Measurements from ENCODE around the gene ANXA8L1.
"Not testable (repeated sequence)": the region's sequence is repeated elsewhere in the genome, so short reads cannot be mapped to it uniquely, and the experiment has no call there.

Gene ANXA8L1

GRCh38 chr10:46374410-46374809, 1.2 kb upstream of the ANXA8L1 start:
- H3K4me3 ChIP-seq (ENCODE audit: low read depth, low read length); H3K27ac ChIP-seq (ENCODE audit: low read depth, low read length); H3K36me3 ChIP-seq (ENCODE audit: insufficient read depth, low read length); H3K79me2 ChIP-seq (ENCODE audit: control insufficient read depth, insufficient read depth, low read length, unreplicated experiment); H3K4me1 ChIP-seq (ENCODE audit: control insufficient read depth, insufficient read depth, low read length, unreplicated experiment); H2AFZ ChIP-seq (ENCODE audit: low read length, unreplicated experiment); H3K27me3 ChIP-seq (ENCODE audit: insufficient read depth, low read length): not testable (repeated sequence)

GRCh38 chr10:46377022-46377421, 1.4 kb downstream of the ANXA8L1 start:
- H3K36me3 ChIP-seq (ENCODE audit: insufficient read depth, low read length); H3K4me1 ChIP-seq (ENCODE audit: control insufficient read depth, insufficient read depth, low read length, unreplicated experiment); H3K4me3 ChIP-seq (ENCODE audit: low read depth, low read length); H2AFZ ChIP-seq (ENCODE audit: low read length, unreplicated experiment); H3K79me2 ChIP-seq (ENCODE audit: control insufficient read depth, insufficient read depth, low read length, unreplicated experiment); H3K27ac ChIP-seq (ENCODE audit: low read depth, low read length); H3K27me3 ChIP-seq (ENCODE audit: insufficient read depth, low read length): not testable (repeated sequence)

DNA sequence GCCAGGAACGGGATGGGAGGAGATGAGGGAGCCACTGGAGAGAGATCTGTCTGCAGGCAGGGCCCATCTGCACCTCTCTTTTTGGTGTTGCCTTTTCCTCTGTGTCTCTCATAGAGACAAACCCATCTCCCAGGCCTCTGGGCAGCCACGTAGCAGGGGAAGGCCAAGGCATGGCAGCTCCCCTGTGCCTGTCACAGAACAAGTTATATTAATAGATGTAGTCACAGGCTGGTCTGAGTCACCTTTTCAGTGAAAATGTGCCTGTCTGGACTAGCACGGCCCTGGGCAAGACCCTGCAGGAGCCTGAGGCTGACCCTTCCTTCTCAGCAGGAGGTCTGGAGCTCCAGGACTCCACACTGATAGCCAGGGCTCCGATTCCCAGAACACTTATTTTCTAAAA, 2.1 kb downstream of the ANXA8L1 start:
- not testable (repeated sequence) for H3K4me3 ChIP-seq (ENCODE audit: low read depth, low read length); H3K79me2 ChIP-seq (ENCODE audit: control insufficient read depth, insufficient read depth, low read length, unreplicated experiment); H3K27ac ChIP-seq (ENCODE audit: low read depth, low read length); H2AFZ ChIP-seq (ENCODE audit: low read length, unreplicated experiment); H3K4me1 ChIP-seq (ENCODE audit: control insufficient read depth, insufficient read depth, low read length, unreplicated experiment); H3K36me3 ChIP-seq (ENCODE audit: insufficient read depth, low read length); H3K27me3 ChIP-seq (ENCODE audit: insufficient read depth, low read length)

- H3K79me2 ChIP-seq (ENCODE audit: control insufficient read depth, insufficient read depth, low read length, unreplicated experiment); H2AFZ ChIP-seq (ENCODE audit: low read length, unreplicated experiment); H3K27me3 ChIP-seq (ENCODE audit: insufficient read depth, low read length); H3K36me3 ChIP-seq (ENCODE audit: insufficient read depth, low read length); H3K4me3 ChIP-seq (ENCODE audit: low read depth, low read length); H3K27ac ChIP-seq (ENCODE audit: low read depth, low read length); H3K4me1 ChIP-seq (ENCODE audit: control insufficient read depth, insufficient read depth, low read length, unreplicated experiment): not testable (repeated sequence)
Observed at GRCh38 chr10:46378108-46378507, 2.5 kb downstream of the ANXA8L1 start.

DNA sequence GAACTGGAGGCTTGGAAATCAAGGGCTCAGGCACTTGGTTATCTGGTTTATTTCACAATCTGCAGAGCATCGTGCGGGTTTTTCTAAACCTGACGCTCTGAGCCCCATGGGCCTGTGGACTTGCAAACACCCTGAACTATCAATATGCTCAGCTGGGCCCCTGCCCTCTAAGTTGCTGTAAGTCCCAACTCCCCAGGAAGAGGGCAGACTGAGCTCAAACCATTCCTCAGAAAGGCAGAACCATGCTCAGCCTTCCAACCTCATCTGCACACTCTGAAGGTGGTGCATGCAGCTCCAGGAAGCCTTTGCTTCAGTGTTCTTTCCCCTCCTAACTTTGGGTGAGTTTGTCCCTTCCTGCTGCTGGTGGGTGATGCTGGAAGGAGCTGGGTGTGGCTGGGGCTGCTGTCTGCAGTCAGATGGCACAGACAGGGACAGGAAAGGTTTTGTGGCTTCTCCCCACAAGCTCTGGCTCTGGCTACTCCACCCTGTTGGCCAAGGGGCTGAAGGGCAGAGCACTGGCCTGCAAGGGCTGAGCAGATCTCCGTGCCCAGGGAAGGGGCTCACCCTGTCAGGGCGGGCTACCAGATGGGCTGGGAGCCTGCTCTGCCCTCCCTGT, 3.8 kb downstream of the ANXA8L1 start:
- not testable (repeated sequence) for H3K4me1 ChIP-seq (ENCODE audit: control insufficient read depth, insufficient read depth, low read length, unreplicated experiment); H3K4me3 ChIP-seq (ENCODE audit: low read depth, low read length); H3K79me2 ChIP-seq (ENCODE audit: control insufficient read depth, insufficient read depth, low read length, unreplicated experiment); H3K36me3 ChIP-seq (ENCODE audit: insufficient read depth, low read length); H3K27me3 ChIP-seq (ENCODE audit: insufficient read depth, low read length); H2AFZ ChIP-seq (ENCODE audit: low read length, unreplicated experiment); H3K27ac ChIP-seq (ENCODE audit: low read depth, low read length)

DNA sequence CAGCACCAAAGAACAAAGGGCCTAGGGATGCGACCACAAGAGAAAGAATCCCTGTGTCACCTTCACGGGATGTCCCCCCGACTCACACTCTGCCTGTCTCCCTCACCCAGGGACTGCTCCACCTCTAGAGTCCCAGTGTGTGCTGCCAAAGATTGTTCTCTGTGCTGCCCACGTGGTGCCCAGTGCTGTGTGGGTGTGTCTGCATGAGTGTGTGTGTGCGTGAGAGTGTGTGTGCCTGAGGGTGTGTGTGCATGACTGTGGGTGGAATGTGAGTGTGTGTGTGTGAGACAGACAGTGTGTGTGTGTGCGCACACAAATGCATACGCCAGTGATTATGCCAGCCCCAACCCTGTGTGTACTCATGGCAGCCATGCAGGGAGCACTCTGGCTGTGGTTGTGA, 10.3 kb downstream of the ANXA8L1 start:
- H3K27me3 ChIP-seq (ENCODE audit: insufficient read depth, low read length); H3K79me2 ChIP-seq (ENCODE audit: control insufficient read depth, insufficient read depth, low read length, unreplicated experiment); H3K4me3 ChIP-seq (ENCODE audit: low read depth, low read length); H2AFZ ChIP-seq (ENCODE audit: low read length, unreplicated experiment); H3K4me1 ChIP-seq (ENCODE audit: control insufficient read depth, insufficient read depth, low read length, unreplicated experiment); H3K27ac ChIP-seq (ENCODE audit: low read depth, low read length); H3K36me3 ChIP-seq (ENCODE audit: insufficient read depth, low read length): not testable (repeated sequence)

- H3K4me3 ChIP-seq (ENCODE audit: low read depth, low read length); H3K79me2 ChIP-seq (ENCODE audit: control insufficient read depth, insufficient read depth, low read length, unreplicated experiment); H3K36me3 ChIP-seq (ENCODE audit: insufficient read depth, low read length); H3K27ac ChIP-seq (ENCODE audit: low read depth, low read length); H3K27me3 ChIP-seq (ENCODE audit: insufficient read depth, low read length); H3K4me1 ChIP-seq (ENCODE audit: control insufficient read depth, insufficient read depth, low read length, unreplicated experiment); H2AFZ ChIP-seq (ENCODE audit: low read length, unreplicated experiment): not testable (repeated sequence)
Observed at GRCh38 chr10:46386694-46387093, 11.1 kb downstream of the ANXA8L1 start.

GRCh38 chr10:46387309-46387902, 11.8 kb downstream of the ANXA8L1 start:
- H3K4me1 ChIP-seq (ENCODE audit: control insufficient read depth, insufficient read depth, low read length, unreplicated experiment); H3K27me3 ChIP-seq (ENCODE audit: insufficient read depth, low read length); H3K27ac ChIP-seq (ENCODE audit: low read depth, low read length); H3K36me3 ChIP-seq (ENCODE audit: insufficient read depth, low read length); H3K4me3 ChIP-seq (ENCODE audit: low read depth, low read length); H3K79me2 ChIP-seq (ENCODE audit: control insufficient read depth, insufficient read depth, low read length, unreplicated experiment); H2AFZ ChIP-seq (ENCODE audit: low read length, unreplicated experiment): not testable (repeated sequence)

GRCh38 chr10:46391422-46391821, 15.8 kb downstream of the ANXA8L1 start:
- H3K4me3 ChIP-seq (ENCODE audit: low read depth, low read length); H3K4me1 ChIP-seq (ENCODE audit: control insufficient read depth, insufficient read depth, low read length, unreplicated experiment); H3K79me2 ChIP-seq (ENCODE audit: control insufficient read depth, insufficient read depth, low read length, unreplicated experiment); H3K27ac ChIP-seq (ENCODE audit: low read depth, low read length); H3K36me3 ChIP-seq (ENCODE audit: insufficient read depth, low read length); H2AFZ ChIP-seq (ENCODE audit: low read length, unreplicated experiment); H3K27me3 ChIP-seq (ENCODE audit: insufficient read depth, low read length): not testable (repeated sequence)

- not testable (repeated sequence) for H3K27ac ChIP-seq (ENCODE audit: low read depth, low read length); H3K79me2 ChIP-seq (ENCODE audit: control insufficient read depth, insufficient read depth, low read length, unreplicated experiment); H3K4me1 ChIP-seq (ENCODE audit: control insufficient read depth, insufficient read depth, low read length, unreplicated experiment); H3K36me3 ChIP-seq (ENCODE audit: insufficient read depth, low read length); H3K27me3 ChIP-seq (ENCODE audit: insufficient read depth, low read length); H2AFZ ChIP-seq (ENCODE audit: low read length, unreplicated experiment); H3K4me3 ChIP-seq (ENCODE audit: low read depth, low read length)
Observed at GRCh38 chr10:46396441-46397279, 21.1 kb downstream of the ANXA8L1 start.

DNA sequence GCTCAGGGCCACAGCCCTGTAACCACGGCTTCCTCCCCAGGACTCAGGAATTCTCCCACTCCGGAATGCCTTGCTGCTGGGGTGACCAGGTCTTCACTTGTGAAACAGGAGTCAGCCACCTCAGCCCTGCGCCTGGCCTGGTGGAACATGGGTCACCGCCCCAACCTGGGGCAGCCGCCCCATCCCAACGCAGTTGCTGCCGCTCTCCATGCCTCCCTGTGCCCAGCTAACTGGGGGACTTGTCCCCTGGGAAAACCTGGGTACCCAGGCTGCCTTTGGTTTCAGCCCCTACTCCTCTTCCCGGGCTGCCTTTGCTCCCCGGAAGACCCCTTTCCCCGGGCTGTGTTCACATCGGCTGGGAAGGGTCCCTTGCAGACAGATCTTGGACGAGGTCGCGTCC, 22.2 kb downstream of the ANXA8L1 start:
- H3K79me2 ChIP-seq (ENCODE audit: control insufficient read depth, insufficient read depth, low read length, unreplicated experiment); H3K4me3 ChIP-seq (ENCODE audit: low read depth, low read length); H3K36me3 ChIP-seq (ENCODE audit: insufficient read depth, low read length); H3K4me1 ChIP-seq (ENCODE audit: control insufficient read depth, insufficient read depth, low read length, unreplicated experiment); H3K27me3 ChIP-seq (ENCODE audit: insufficient read depth, low read length): not testable (repeated sequence)
- H2AFZ ChIP-seq (ENCODE audit: low read length, unreplicated experiment) = peak overlapping the region; percentile 60
- peak overlapping the region; percentile 45 for H3K27ac ChIP-seq (ENCODE audit: low read depth, low read length)
